T-cell (primary cell): ENCODE data around the gene TMEM236. TPM values are rescaled to one million over a fixed set of nuclear protein-coding genes. Genes with fewer than 3 reads are reported as not detected.

Source experiments
- ATAC-seq, 4 experiments: fragments of 200-7000 bp in 3 of 4; fragments of 150-1000 bp in 1 of 4; cut with Tn5 transposase; replicated peaks in 1 of 4; 1 replicate in 3 of 4; 2 replicates in 1 of 4; pipeline ENCODE4 v1.10.0; 2021; ENCODE audit warnings: moderate library complexity in 3 of 4, mild to moderate bottlenecking in 2 of 4, moderate number of reproducible peaks in 1 of 4
- CTCF ChIA-PET, 2 donors: fragments of 300-600 bp; sonication (Branson Sonifier 250); formaldehyde crosslinking; loops; one replicate each; lab custom pipeline; 2022; ENCODE audit warnings: antibody characterized with exemption in 2 of 2; lab: Charles Lee
- POLR2A ChIA-PET, 2 donors: fragments of 300-600 bp; sonication (Branson Sonifier 250); formaldehyde crosslinking; loops; one replicate each; lab custom pipeline; 2022; ENCODE audit warnings: antibody characterized with exemption in 2 of 2; lab: Charles Lee
- DNase-seq, 35 experiments: peaks; one replicate each; pipeline versions ENCODE4 v3.0.0 to v3.0.0-alpha.2; 2013 to 2023
- H3K27ac ChIP-seq: one replicate; pipeline ENCODE4 v1.5.1; 2013; ENCODE audit warnings: low read length
- H3K27me3 ChIP-seq, 2 experiments: replicated peaks in 1 of 2; 1 replicate in 1 of 2; 2 replicates in 1 of 2; pipeline versions ENCODE4 v1.6.1 to v1.7.0; 2013; ENCODE audit warnings: low read length in 1 of 2, mixed read lengths in 1 of 2; ENCODE audit not compliant: control insufficient read depth in 2 of 2, insufficient read depth in 2 of 2; ENCODE audit errors: extremely low read depth in 1 of 2
- H3K36me3 ChIP-seq, 2 donors: 1 replicate in 1 of 2; 2 replicates in 1 of 2; pipeline versions ENCODE4 v1.6.1 to v1.7.0; 2013; ENCODE audit warnings: low read length in 1 of 2; ENCODE audit not compliant: control insufficient read depth in 2 of 2, insufficient read depth in 1 of 2; ENCODE audit errors: extremely low read depth in 1 of 2
- H3K4me1 ChIP-seq, 2 experiments: 1 replicate in 1 of 2; 2 replicates in 1 of 2; pipeline versions ENCODE4 v1.6.1 to v1.7.0; 2013; ENCODE audit warnings: low read length in 2 of 2, mixed read lengths in 1 of 2; ENCODE audit not compliant: insufficient read depth in 2 of 2, control insufficient read depth in 1 of 2; ENCODE audit errors: extremely low read depth in 1 of 2
- H3K4me3 ChIP-seq, 2 donors: 1 replicate in 1 of 2; 2 replicates in 1 of 2; pipeline versions ENCODE4 v1.5.1 to v1.7.0; 2013; ENCODE audit warnings: mild to moderate bottlenecking in 2 of 2, low read length in 1 of 2, moderate library complexity in 1 of 2; ENCODE audit not compliant: control insufficient read depth in 1 of 2; ENCODE audit errors: extremely low read depth in 1 of 2
- H3K9me3 ChIP-seq: 2 replicates; pipeline ENCODE4 v1.7.0; 2013
- H3K27ac Mint-ChIP-seq, 2 donors: one replicate each; pipeline ENCODE4 v1.8.0; 2020 to 2021; ENCODE audit warnings: mild to moderate bottlenecking in 2 of 2, mixed read lengths in 2 of 2
- H3K27me3 Mint-ChIP-seq, 2 donors: one replicate each; pipeline ENCODE4 v1.8.0; 2021 to 2022; ENCODE audit warnings: mixed read lengths in 2 of 2
- H3K36me3 Mint-ChIP-seq: one replicate; pipeline ENCODE4 v1.8.0; 2021; ENCODE audit warnings: mixed read lengths
- H3K4me1 Mint-ChIP-seq, 3 donors: one replicate each; pipeline ENCODE4 v1.8.0; 2020 to 2022; ENCODE audit warnings: mixed read lengths in 3 of 3, mild to moderate bottlenecking in 1 of 3
- H3K4me3 Mint-ChIP-seq, 3 donors: one replicate each; pipeline ENCODE4 v1.8.0; 2020 to 2022; ENCODE audit warnings: mild to moderate bottlenecking in 3 of 3, mixed read lengths in 3 of 3, moderate library complexity in 3 of 3
- H3K9me3 Mint-ChIP-seq, 3 donors: one replicate each; pipeline ENCODE4 v1.8.0; 2020 to 2022; ENCODE audit warnings: mixed read lengths in 3 of 3
- WGBS: methylation state at CpG from one replicate; pipeline ENCODE4 v1.1.5; 2013; ENCODE audit warnings: missing lambda C conversion rate; ENCODE audit not compliant: insufficient coverage; 5-methylcytosine and 5-hydroxymethylcytosine counted together
- total RNA-seq, 35 experiments: library from RNA in 6 of 35; stranded (reverse) in 6 of 35; fragments of 120-200 nt in 1 of 35; gene quantifications; one replicate each; pipeline versions ENCODE4 v1.2.1 to v1.2.4 and lab custom pipeline; 2013 to 2026

TMEM236 gene
- total RNA-seq, 5 donors from 2014 or later (not counting 1 experiment from before 2014, with no cell fraction given) = 0.03 to 0.38 (median 0.07) TPM; not detected in 1

- Mint-ChIP-seq H3K9me3 (no peaks in the 10 kb centered on the region), H3K27ac (no peak overlapping the region), H3K4me1 (no peaks in the 10 kb centered on the region), H3K36me3 (no peaks in the 10 kb centered on the region), H3K4me3 (no peak overlapping the region), H3K27me3 (peaks cover 0 to 2% of the 10 kb centered on the region in 2 donors)
- no peaks in the 10 kb centered on the region for H3K36me3 ChIP-seq
- WGBS = 90% methylated on average over 7 of the region's 13 CpGs
- H3K4me3 ChIP-seq = no peak overlapping the region
- peaks cover 0 to 3% of the 10 kb centered on the region in 2 experiments for H3K27me3 ChIP-seq
- POLR2A ChIA-PET = no interaction called here
- CTCF ChIA-PET = no interaction called here
- ATAC-seq = no peak
- no peaks in the 10 kb centered on the region for H3K4me1 ChIP-seq
- no peaks in the 10 kb centered on the region for H3K9me3 ChIP-seq
- no peak for DNase-seq
- no peak overlapping the region for H3K27ac ChIP-seq
Measured at GRCh38 chr10:17787087-17787961, 35.3 kb downstream of the TMEM236 start.

GRCh38 chr10:17788646-17789045 is 36.6 kb downstream of the TMEM236 start:
- H3K9me3 ChIP-seq = no peaks in the 10 kb centered on the region
- Mint-ChIP-seq H3K9me3 (no peaks in the 10 kb centered on the region), H3K4me3 (no peak overlapping the region), H3K36me3 (no peaks in the 10 kb centered on the region), H3K4me1 (no peaks in the 10 kb centered on the region), H3K27ac (no peak overlapping the region), H3K27me3 (peaks cover 0 to 2% of the 10 kb centered on the region in 2 donors)
- H3K4me3 ChIP-seq = no peak overlapping the region
- WGBS = 80% methylated on average over 1 of the region's 2 CpGs
- DNase-seq (no peak), ATAC-seq (no peak)
- H3K27ac ChIP-seq = no peak overlapping the region
- H3K36me3 ChIP-seq = no peaks in the 10 kb centered on the region
- ChIA-PET CTCF (no interaction called here), POLR2A (no interaction called here)
- no peaks in the 10 kb centered on the region for H3K4me1 ChIP-seq
- H3K27me3 ChIP-seq = peaks cover 0 to 3% of the 10 kb centered on the region in 2 experiments

DNA sequence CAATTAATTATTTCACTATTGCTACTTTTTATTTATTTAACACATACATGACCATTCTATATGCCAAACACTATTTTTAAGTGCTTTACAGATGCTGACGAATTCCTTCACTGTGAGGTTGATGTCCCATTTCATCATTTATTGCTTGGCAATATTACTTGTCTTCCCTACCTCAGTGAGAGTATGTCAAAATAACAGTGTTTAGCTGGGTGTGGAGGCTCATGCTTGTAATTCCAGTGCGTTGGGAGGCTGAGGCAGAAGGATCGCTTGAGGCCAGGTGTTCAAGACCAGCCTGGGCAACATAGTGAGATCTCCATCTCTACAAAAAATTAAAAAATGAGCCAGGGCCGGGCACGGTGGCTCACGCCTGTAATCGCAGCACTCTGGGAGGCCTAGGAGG is 37.4 kb downstream of the TMEM236 start:
- DNase-seq (no peak), ATAC-seq (no peak)
- Mint-ChIP-seq H3K4me1 (no peaks in the 10 kb centered on the region), H3K4me3 (no peak overlapping the region), H3K27ac (no peak overlapping the region), H3K27me3 (peaks cover 0 to 2% of the 10 kb centered on the region in 2 donors), H3K36me3 (no peaks in the 10 kb centered on the region), H3K9me3 (no peaks in the 10 kb centered on the region)
- Histone ChIP-seq H3K9me3 (no peaks in the 10 kb centered on the region), H3K36me3 (no peaks in the 10 kb centered on the region), H3K4me1 (no peaks in the 10 kb centered on the region), H3K4me3 (no peak overlapping the region), H3K27ac (no peak overlapping the region), H3K27me3 (peaks cover 0 to 3% of the 10 kb centered on the region in 2 experiments)
- 100% methylated on average over 2 of the region's 7 CpGs for WGBS
- ChIA-PET POLR2A (no interaction called here), CTCF (interaction anchor here in 1 of 2 donors (0.7 kb wide), 1 partner anchor 8 kb away, joined by 3 read pairs; no protein-coding TSS in a partner anchor)

GRCh38 chr10:17790651-17791050 is 38.6 kb downstream of the TMEM236 start:
- Mint-ChIP-seq H3K36me3 (no peaks in the 10 kb centered on the region), H3K9me3 (no peaks in the 10 kb centered on the region), H3K4me3 (no peak overlapping the region), H3K27ac (no peak overlapping the region), H3K27me3 (peaks cover 0 to 2% of the 10 kb centered on the region in 2 donors), H3K4me1 (no peaks in the 10 kb centered on the region)
- ChIA-PET POLR2A (no interaction called here), CTCF (no interaction called here)
- Histone ChIP-seq H3K27me3 (peaks cover 0 to 3% of the 10 kb centered on the region in 2 experiments), H3K27ac (no peak overlapping the region), H3K36me3 (no peaks in the 10 kb centered on the region), H3K9me3 (no peaks in the 10 kb centered on the region), H3K4me3 (no peak overlapping the region), H3K4me1 (no peaks in the 10 kb centered on the region)
- WGBS = no CpG with 5 or more reads among the region's 2 CpGs
- ATAC-seq (no peak), DNase-seq (no peak)

DNA sequence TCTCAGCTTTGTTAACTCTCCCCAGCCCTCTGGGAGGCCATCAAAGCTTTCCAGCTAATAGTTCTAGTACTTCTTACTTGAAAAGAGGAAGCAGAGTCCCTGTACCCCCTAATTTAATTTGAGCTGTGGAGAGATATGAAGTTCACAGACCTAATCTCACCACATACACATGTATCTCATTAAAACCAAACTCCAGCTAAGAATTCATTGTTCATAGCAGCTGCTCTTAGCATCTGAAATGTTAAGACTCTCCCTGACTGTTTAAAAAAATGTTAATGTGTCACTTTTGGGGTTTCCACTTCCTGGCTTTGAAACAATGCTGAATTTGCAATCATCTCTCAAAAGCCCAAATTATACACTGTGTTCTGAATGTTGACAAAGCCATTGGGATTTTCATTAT is 41.0 kb downstream of the TMEM236 start:
- no peaks in the 10 kb centered on the region for H3K27me3 Mint-ChIP-seq
- POLR2A ChIA-PET = interaction anchor here in 1 of 2 donors (0.6 kb wide), 1 partner anchor 1405 kb away, joined by 11 read pairs; no protein-coding TSS in a partner anchor
- CTCF ChIA-PET = interaction anchor here in 1 of 2 donors (0.6 kb wide), 1 partner anchor 212 kb away, joined by 3 read pairs; no protein-coding TSS in a partner anchor
- H3K4me1 Mint-ChIP-seq = no peaks in the 10 kb centered on the region
- Histone ChIP-seq H3K4me3 (no peak overlapping the region), H3K27me3 (no peaks in the 10 kb centered on the region), H3K9me3 (no peaks in the 10 kb centered on the region), H3K27ac (no peak overlapping the region), H3K36me3 (no peaks in the 10 kb centered on the region), H3K4me1 (no peaks in the 10 kb centered on the region)
- H3K9me3 Mint-ChIP-seq = no peaks in the 10 kb centered on the region
- no peak for DNase-seq
- no peak overlapping the region for H3K4me3 Mint-ChIP-seq
- no peak overlapping the region for H3K27ac Mint-ChIP-seq
- no peak for ATAC-seq
- H3K36me3 Mint-ChIP-seq = no peaks in the 10 kb centered on the region

- no peak for DNase-seq
- H3K27me3 ChIP-seq = no peaks in the 10 kb centered on the region
- WGBS = 100% methylated on average over 2 of the region's 6 CpGs
- H3K9me3 ChIP-seq = no peaks in the 10 kb centered on the region
- Mint-ChIP-seq H3K4me1 (no peaks in the 10 kb centered on the region), H3K9me3 (no peaks in the 10 kb centered on the region), H3K27ac (no peak overlapping the region), H3K4me3 (no peak overlapping the region), H3K36me3 (no peaks in the 10 kb centered on the region), H3K27me3 (no peaks in the 10 kb centered on the region)
- POLR2A ChIA-PET = interaction anchor here in 1 of 2 donors (0.7 kb wide), 1 partner anchor 46 kb away, joined by 4 read pairs; no protein-coding TSS in a partner anchor
- no peak overlapping the region for H3K27ac ChIP-seq
- CTCF ChIA-PET = no interaction called here
- ATAC-seq = no peak
- no peak overlapping the region for H3K4me3 ChIP-seq
- H3K4me1 ChIP-seq = no peaks in the 10 kb centered on the region
- no peaks in the 10 kb centered on the region for H3K36me3 ChIP-seq
Measured at GRCh38 chr10:17793823-17794644, 42.0 kb downstream of the TMEM236 start.
